GM10266 (cell line): ENCODE measurements around the gene MICAL1.
"Not testable (repeated sequence)": the region's sequence is repeated elsewhere in the genome, so short reads cannot be mapped to it uniquely, and the experiment has no call there.

Source experiments
- DNase-seq: peaks from one replicate; pipeline ENCODE4 v3.0.0; 2012; ENCODE audit errors: extremely low spot score
- CTCF ChIP-seq: IDR thresholded peaks from 2 replicates; pipeline ENCODE4 v1.5.1; 2012; ENCODE audit warnings: mild to moderate bottlenecking, low read depth; ENCODE audit not compliant: control insufficient read depth, insufficient read depth; ENCODE audit errors: missing control alignments

MICAL1 gene

GRCh38 chr6:109466212-109466923, 10.8 kb upstream of the MICAL1 start:
- no peak for DNase-seq

GRCh38 chr6:109465772-109466171, 10.2 kb upstream of the MICAL1 start:
- DNase-seq: no peak
- no peak for TF ChIP-seq CTCF

More at GRCh38 chr6:109466212-109466923, 10.8 kb upstream of the MICAL1 start:
- TF ChIP-seq CTCF: no peak

- no peak for TF ChIP-seq CTCF
- DNase-seq: no peak
Observed at GRCh38 chr6:109461733-109462526, 6.4 kb upstream of the MICAL1 start.

- not testable (repeated sequence) for DNase-seq
Observed at GRCh38 chr6:109461205-109461604, 5.6 kb upstream of the MICAL1 start.

GRCh38 chr6:109460161-109460829, 4.7 kb upstream of the MICAL1 start:
- no peak for TF ChIP-seq CTCF
- no peak for DNase-seq

GRCh38 chr6:109458774-109459531, 3.4 kb upstream of the MICAL1 start:
- peak; percentile 71 for DNase-seq
- no peak for TF ChIP-seq CTCF

- DNase-seq: no peak
- no peak for TF ChIP-seq CTCF
Observed at GRCh38 chr6:109457562-109457996, 2.0 kb upstream of the MICAL1 start.
